Loucy (cell line): ENCODE results near the gene SLC16A8.

ENCODE experiments used
- EZH2phosphoT487 ChIP-seq: fragments of 200-600 bp; IDR thresholded peaks from 2 replicates; pipeline ENCODE4 v1.6.1; 2018; ENCODE audit warnings: antibody characterized with exemption, mild to moderate bottlenecking, moderate library complexity, borderline replicate concordance
- TF ChIP-seq, protein P1 (sequence below): fragments of 200-600 bp; sonication (generic); conservative IDR thresholded peaks from 2 replicates; pipeline ENCODE4 v1.5.1; 2014; ENCODE audit warnings: mild to moderate bottlenecking, antibody characterized with exemption, low read length

DNA sequence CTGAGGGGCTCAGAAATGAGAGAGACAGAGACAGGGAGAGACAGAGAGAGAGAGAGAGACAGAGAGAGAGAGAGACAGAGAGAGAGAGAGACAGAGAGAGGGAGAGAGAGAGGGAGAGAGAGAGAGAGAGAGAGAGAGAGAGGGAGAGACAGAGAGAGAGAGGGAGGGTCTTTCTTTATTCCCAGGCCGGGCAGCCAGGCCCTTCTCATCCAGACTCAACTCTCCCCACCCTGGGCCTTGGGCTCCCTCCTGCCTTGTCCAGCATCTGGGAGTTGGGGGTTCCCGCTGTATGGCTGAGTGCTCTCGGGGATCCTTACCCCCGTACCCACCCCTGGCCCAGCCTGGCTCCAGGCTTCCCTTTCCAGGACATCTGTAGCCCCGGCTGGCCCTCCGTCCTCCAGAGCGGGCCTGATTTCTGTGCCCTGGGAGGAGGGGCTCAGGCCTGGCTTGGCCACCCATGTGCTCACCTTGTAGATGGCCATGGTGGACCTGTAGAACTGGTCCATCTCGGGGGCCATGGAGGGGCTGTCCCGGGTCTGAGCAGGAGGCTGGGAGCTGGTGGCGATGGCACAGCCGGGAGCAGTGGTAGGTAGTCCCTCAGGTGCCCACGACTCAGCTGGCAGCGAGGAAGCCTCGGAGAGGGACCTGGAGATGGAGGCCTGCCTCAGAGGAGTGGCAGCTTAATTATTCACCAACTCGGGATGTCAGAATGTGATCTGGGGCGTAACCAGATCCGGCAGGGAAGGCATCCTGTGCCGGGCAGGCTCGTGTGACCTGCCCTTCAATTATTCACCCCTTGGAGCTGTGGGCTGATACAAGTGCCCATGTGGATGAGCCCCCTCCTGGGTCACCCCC is 26.3 kb upstream of the SLC16A8 start, which contains the start of gene BAIAP2L2:
- TF ChIP-seq, protein P1, sequence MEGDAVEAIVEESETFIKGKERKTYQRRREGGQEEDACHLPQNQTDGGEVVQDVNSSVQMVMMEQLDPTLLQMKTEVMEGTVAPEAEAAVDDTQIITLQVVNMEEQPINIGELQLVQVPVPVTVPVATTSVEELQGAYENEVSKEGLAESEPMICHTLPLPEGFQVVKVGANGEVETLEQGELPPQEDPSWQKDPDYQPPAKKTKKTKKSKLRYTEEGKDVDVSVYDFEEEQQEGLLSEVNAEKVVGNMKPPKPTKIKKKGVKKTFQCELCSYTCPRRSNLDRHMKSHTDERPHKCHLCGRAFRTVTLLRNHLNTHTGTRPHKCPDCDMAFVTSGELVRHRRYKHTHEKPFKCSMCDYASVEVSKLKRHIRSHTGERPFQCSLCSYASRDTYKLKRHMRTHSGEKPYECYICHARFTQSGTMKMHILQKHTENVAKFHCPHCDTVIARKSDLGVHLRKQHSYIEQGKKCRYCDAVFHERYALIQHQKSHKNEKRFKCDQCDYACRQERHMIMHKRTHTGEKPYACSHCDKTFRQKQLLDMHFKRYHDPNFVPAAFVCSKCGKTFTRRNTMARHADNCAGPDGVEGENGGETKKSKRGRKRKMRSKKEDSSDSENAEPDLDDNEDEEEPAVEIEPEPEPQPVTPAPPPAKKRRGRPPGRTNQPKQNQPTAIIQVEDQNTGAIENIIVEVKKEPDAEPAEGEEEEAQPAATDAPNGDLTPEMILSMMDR: no peak
- TF ChIP-seq EZH2phosphoT487: no peak
